GM13977 (cell line): Measurements from ENCODE around the gene AGBL1.
"Not testable (repeated sequence)": the region's sequence is repeated elsewhere in the genome, so short reads cannot be mapped to it uniquely, and the experiment has no call there.

ENCODE experiments used
- DNase-seq: peaks from one replicate; pipeline ENCODE4 v3.0.0; 2012; ENCODE audit warnings: low spot score
- CTCF ChIP-seq: IDR thresholded peaks from 2 replicates; pipeline ENCODE4 v1.5.1; 2012; ENCODE audit warnings: mild to moderate bottlenecking, control low read depth; ENCODE audit not compliant: insufficient read depth; ENCODE audit errors: extremely low read depth, missing control alignments
- in situ Hi-C: fragments of 300-500 bp; cut with MboI; formaldehyde crosslinking; loops from one replicate; pipeline ENCODE4 v1.12.0; 2022; ENCODE audit warnings: low sequenced_read_pairs, low pct_unique_long_range_greater_than_20kb, mixed read lengths, inconsistent platforms; ENCODE audit not compliant: unreplicated experiment

Gene AGBL1

GRCh38 chr15:87033056-87033455 is 953.4 kb downstream of the AGBL1 start:
- no peak for DNase-seq
- TF ChIP-seq CTCF: no peak
- in situ Hi-C loops: no loop called here

GRCh38 chr15:87034886-87035285 is 955.2 kb downstream of the AGBL1 start:
- in situ Hi-C loops: no loop called here
- TF ChIP-seq CTCF: no peak
- no peak for DNase-seq

GRCh38 chr15:87038404-87038803 is 958.7 kb downstream of the AGBL1 start:
- DNase-seq: no peak
- TF ChIP-seq CTCF: no peak
- in situ Hi-C loops: no loop called here

GRCh38 chr15:87042619-87043018 is 962.9 kb downstream of the AGBL1 start:
- DNase-seq, in situ Hi-C loops: not testable (repeated sequence)

DNA sequence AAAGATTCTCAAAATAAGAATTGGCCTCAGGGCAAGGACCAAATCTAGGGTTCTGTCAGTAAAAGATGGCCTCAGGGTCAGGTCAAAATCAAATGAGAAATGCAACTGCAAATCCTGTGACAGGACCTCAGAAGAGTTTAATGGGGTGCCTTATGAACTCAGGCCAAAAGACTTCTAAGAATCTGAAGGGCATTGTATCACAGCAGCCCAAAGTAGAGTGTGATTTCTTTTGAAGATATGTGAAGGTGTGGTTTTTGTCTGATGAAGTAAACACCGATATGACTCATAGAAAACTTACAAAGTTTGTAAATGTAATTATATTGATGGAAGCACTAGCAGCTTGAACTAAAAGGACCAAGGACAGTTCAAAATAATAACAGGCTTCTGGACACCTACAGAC is 966.1 kb downstream of the AGBL1 start:
- in situ Hi-C loops: no loop called here
- TF ChIP-seq CTCF: no peak

GRCh38 chr15:87047203-87047965 is 967.7 kb downstream of the AGBL1 start:
- DNase-seq: no peak
- in situ Hi-C loops: no loop called here
- no peak for TF ChIP-seq CTCF

More for the DNA sequence above, 966.1 kb downstream of the AGBL1 start:
- DNase-seq: no peak
